ENCODE results near the gene LRMDA. TPM values are rescaled to one million over a fixed set of nuclear protein-coding genes. Genes with fewer than 3 reads are reported as not detected.

LRMDA gene
- total and polyA plus RNA-seq, 4 donors, result 12.1 to 40.8 (median 21.6) TPM

DNA sequence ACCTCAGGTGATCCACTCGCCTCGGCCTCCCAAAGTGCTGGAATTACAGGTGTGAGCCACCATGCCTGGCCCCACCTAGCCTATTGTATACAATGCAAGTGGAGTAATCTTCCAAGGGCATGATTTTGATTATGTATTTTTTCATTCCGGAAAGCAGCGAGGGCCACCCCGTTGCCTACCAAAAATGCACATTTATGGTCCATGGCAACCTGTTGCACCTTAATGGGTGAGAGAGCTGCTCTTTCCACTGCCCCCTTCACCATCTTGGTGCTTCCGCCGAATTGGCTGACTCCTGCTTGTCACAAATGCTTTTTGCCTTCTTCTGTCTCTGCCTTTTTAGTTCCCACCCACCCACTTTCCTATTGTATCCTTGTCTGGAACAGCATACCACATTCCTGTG is 699.5 kb downstream of the LRMDA start:
- 93 to 98% methylated on average over 7 of the region's 7 CpGs for WGBS, 2 donors
- H3K27me3 ChIP-seq (ENCODE audit: control insufficient read depth in 3 of 3, insufficient read depth in 3 of 3, low read length in 2 of 3), result no peaks in the 10 kb centered on the region
- no peak overlapping the region for H3K9ac ChIP-seq (ENCODE audit: insufficient read depth in 1 of 2, low read length in 2 of 2)
- no peak for DNase-seq
- no peaks in the 10 kb centered on the region for H3K9me3 ChIP-seq (ENCODE audit: control insufficient read depth in 4 of 4, insufficient read depth in 3 of 4, low read length in 3 of 4)
- no peak overlapping the region for H3K27ac ChIP-seq (ENCODE audit: low read depth in 1 of 2, low read length in 1 of 2)
- TF ChIP-seq CTCF (IDR thresholded peaks at IDR 0.05; ENCODE audit: control extremely low read depth, extremely low read depth), result no peak
- H3K4me3 ChIP-seq, result no peak overlapping the region
- no peak for ATAC-seq (ENCODE audit: insufficient read depth, low FRiP score)
- H3K4me1 ChIP-seq (ENCODE audit: control insufficient read depth in 5 of 5, insufficient read depth in 5 of 5, low read length in 5 of 5), result peaks cover 0 to 11% (median 0%) of the 10 kb centered on the region in 5 donors
- H3K36me3 ChIP-seq (ENCODE audit: control insufficient read depth in 4 of 4, insufficient read depth in 4 of 4, low read length in 4 of 4), result no peaks in the 10 kb centered on the region

- TF ChIP-seq CTCF (IDR thresholded peaks at IDR 0.05; ENCODE audit: control extremely low read depth, extremely low read depth), result no peak
- Histone ChIP-seq H3K4me1 (ENCODE audit: control insufficient read depth in 5 of 5, insufficient read depth in 5 of 5, low read length in 5 of 5) (peaks cover 0 to 6% (median 3%) of the 10 kb centered on the region in 5 donors), H3K27me3 (ENCODE audit: control insufficient read depth in 3 of 3, insufficient read depth in 3 of 3, low read length in 2 of 3) (no peaks in the 10 kb centered on the region), H3K27ac (ENCODE audit: low read depth in 1 of 2, low read length in 1 of 2) (no peak overlapping the region), H3K36me3 (ENCODE audit: control insufficient read depth in 4 of 4, insufficient read depth in 4 of 4, low read length in 4 of 4) (no peaks in the 10 kb centered on the region), H3K9me3 (ENCODE audit: control insufficient read depth in 4 of 4, insufficient read depth in 3 of 4, low read length in 3 of 4) (no peaks in the 10 kb centered on the region), H3K4me3 (no peak overlapping the region), H3K9ac (ENCODE audit: insufficient read depth in 1 of 2, low read length in 2 of 2) (no peak overlapping the region)
- WGBS, 2 donors, result 90% methylated on average over 11 of the region's 11 CpGs
- DNase-seq (no peak), ATAC-seq (ENCODE audit: insufficient read depth, low FRiP score) (no peak)
These were observed 702.3 kb downstream of the LRMDA start for GRCh38 chr10:76133597-76134255.

GRCh38 chr10:76136961-76137360 is 705.5 kb downstream of the LRMDA start:
- H3K9me3 ChIP-seq (ENCODE audit: control insufficient read depth in 4 of 4, insufficient read depth in 3 of 4, low read length in 3 of 4), result no peaks in the 10 kb centered on the region
- H3K9ac ChIP-seq (ENCODE audit: insufficient read depth in 1 of 2, low read length in 2 of 2), result no peak overlapping the region
- no peaks in the 10 kb centered on the region for H3K36me3 ChIP-seq (ENCODE audit: control insufficient read depth in 4 of 4, insufficient read depth in 4 of 4, low read length in 4 of 4)
- H3K4me3 ChIP-seq, result no peak overlapping the region
- no peak overlapping the region for H3K27ac ChIP-seq (ENCODE audit: low read depth in 1 of 2, low read length in 1 of 2)
- WGBS, 2 donors, result 82 to 93% methylated on average over 4 of the region's 4 CpGs
- ATAC-seq (ENCODE audit: insufficient read depth, low FRiP score) (no peak), DNase-seq (no peak)
- H3K27me3 ChIP-seq (ENCODE audit: control insufficient read depth in 3 of 3, insufficient read depth in 3 of 3, low read length in 2 of 3), result no peaks in the 10 kb centered on the region
- H3K4me1 ChIP-seq (ENCODE audit: control insufficient read depth in 5 of 5, insufficient read depth in 5 of 5, low read length in 5 of 5), result peaks cover 0 to 15% (median 3%) of the 10 kb centered on the region in 5 donors
- TF ChIP-seq CTCF (IDR thresholded peaks at IDR 0.05; ENCODE audit: control extremely low read depth, extremely low read depth), result no peak

DNA sequence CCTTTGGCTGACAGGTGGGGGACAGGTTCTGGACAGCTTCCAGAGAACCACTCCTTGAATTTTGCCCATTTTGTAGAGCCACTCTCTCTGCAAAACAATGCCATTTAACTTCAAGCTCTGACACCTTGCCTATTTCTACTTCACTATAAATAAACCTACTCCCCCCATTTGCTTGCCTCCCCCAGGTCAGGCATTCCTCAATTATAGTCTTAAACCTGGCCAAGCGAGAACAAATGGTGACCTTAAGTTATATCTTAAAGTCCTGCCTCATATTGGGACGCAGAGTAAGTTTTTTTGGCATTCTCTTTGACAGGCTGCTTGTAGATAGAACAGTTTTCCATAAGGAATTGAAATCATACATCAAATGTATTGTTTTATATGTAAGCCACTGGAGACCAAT is 706.9 kb downstream of the LRMDA start:
- no peak for DNase-seq
- H3K27ac ChIP-seq (ENCODE audit: low read depth in 1 of 2, low read length in 1 of 2), result no peak overlapping the region
- H3K9me3 ChIP-seq (ENCODE audit: control insufficient read depth in 4 of 4, insufficient read depth in 3 of 4, low read length in 3 of 4), result no peaks in the 10 kb centered on the region
- H3K4me1 ChIP-seq (ENCODE audit: control insufficient read depth in 5 of 5, insufficient read depth in 5 of 5, low read length in 5 of 5), result peaks cover 0 to 15% (median 3%) of the 10 kb centered on the region in 5 donors
- no peak for ATAC-seq (ENCODE audit: insufficient read depth, low FRiP score)
- H3K4me3 ChIP-seq, result no peak overlapping the region
- no peak overlapping the region for H3K9ac ChIP-seq (ENCODE audit: insufficient read depth in 1 of 2, low read length in 2 of 2)
- WGBS, 2 donors, result 94 to 97% methylated on average over 2 of the region's 2 CpGs
- H3K27me3 ChIP-seq (ENCODE audit: control insufficient read depth in 3 of 3, insufficient read depth in 3 of 3, low read length in 2 of 3), result no peaks in the 10 kb centered on the region
- no peaks in the 10 kb centered on the region for H3K36me3 ChIP-seq (ENCODE audit: control insufficient read depth in 4 of 4, insufficient read depth in 4 of 4, low read length in 4 of 4)
- no peak for TF ChIP-seq CTCF (IDR thresholded peaks at IDR 0.05; ENCODE audit: control extremely low read depth, extremely low read depth)

Data from lung (tissue), 12 donors.